Smooth muscle cell (in vitro differentiated cells): Measurements from ENCODE around the gene ADRM1. TPM values are rescaled to one million over a fixed set of nuclear protein-coding genes. Genes with fewer than 3 reads are reported as not detected.

Experiments
- DNase-seq: peaks from one replicate; lab custom pipeline; 2025; ENCODE audit not compliant: unreplicated experiment; lab: John Stamatoyannopoulos, UW
- H2AFZ ChIP-seq: fragments of 200-600 bp; sonication (generic); 2 replicates; pipeline ENCODE4 v1.6.0; 2016; ENCODE audit warnings: antibody characterized with exemption, low read depth, mild to moderate bottlenecking
- H3F3A ChIP-seq: fragments of 200-600 bp; sonication (generic); 2 replicates; pipeline ENCODE4 v1.6.0; 2017; ENCODE audit warnings: antibody characterized with exemption, low read depth
- H3K27ac ChIP-seq: fragments of 200-600 bp; sonication (generic); 2 replicates; pipeline ENCODE4 v1.5.1; 2016; ENCODE audit warnings: low read depth, mild to moderate bottlenecking
- H3K27me3 ChIP-seq: fragments of 200-600 bp; sonication (generic); 2 replicates; pipeline ENCODE4 v1.6.1; 2016; ENCODE audit warnings: low read depth, mild to moderate bottlenecking
- H3K36me3 ChIP-seq: fragments of 200-600 bp; sonication (generic); 2 replicates; pipeline ENCODE4 v1.5.1; 2016; ENCODE audit warnings: low read depth
- H3K4me1 ChIP-seq: fragments of 200-600 bp; sonication (generic); 2 replicates; pipeline ENCODE4 v1.5.1; 2016; ENCODE audit warnings: low read depth
- H3K4me2 ChIP-seq: fragments of 200-600 bp; sonication (generic); 2 replicates; pipeline ENCODE4 v1.6.0; 2016; ENCODE audit warnings: mild to moderate bottlenecking
- H3K4me3 ChIP-seq: fragments of 200-600 bp; sonication (generic); 2 replicates; pipeline ENCODE4 v1.5.1; 2016; ENCODE audit warnings: mild to moderate bottlenecking
- H3K79me2 ChIP-seq: fragments of 200-600 bp; sonication (generic); 2 replicates; pipeline ENCODE4 v1.6.0; 2016; ENCODE audit warnings: low read depth, mild to moderate bottlenecking
- H3K9ac ChIP-seq: fragments of 200-600 bp; sonication (generic); 2 replicates; pipeline ENCODE4 v1.6.0; 2016; ENCODE audit warnings: low read depth
- H3K9me3 ChIP-seq: fragments of 200-600 bp; sonication (generic); replicated peaks from 2 replicates; pipeline ENCODE4 v1.5.1; 2016; ENCODE audit warnings: low read depth
- H4K20me1 ChIP-seq: fragments of 200-600 bp; sonication (generic); 2 replicates; pipeline ENCODE4 v1.6.0; 2016; ENCODE audit warnings: low read depth
- WGBS: methylation state at CpG from one replicate; pipeline ENCODE4 v1.1.7; 2016; ENCODE audit warnings: low lambda C conversion rate; 5-methylcytosine and 5-hydroxymethylcytosine counted together
- polyA plus RNA-seq: library from polyadenylated mRNA; unstranded; fragments of >200 nt; fragmentation: Nextera tagmentation; extraction: Ambion mirVana; gene quantifications from 2 replicates; pipeline ENCODE4 v1.2.1, GENCODE V29; 2016
- total RNA-seq: library from RNA; depleted of rRNA; stranded (reverse); fragments of >200 nt; gene quantifications from 2 replicates; pipeline ENCODE4 v1.2.3, GENCODE V29; 2014
- TF ChIP-seq, protein P1 (sequence below): fragments of 200-600 bp; sonication (generic); IDR thresholded peaks from 2 replicates; pipeline ENCODE4 v1.5.1; 2017; ENCODE audit warnings: borderline replicate concordance, mild to moderate bottlenecking, antibody characterized with exemption; ENCODE audit not compliant: insufficient read depth, poor library complexity, severe bottlenecking

The ADRM1 gene
- total and polyA plus RNA-seq, 2 experiments from 2014 or later, result 101 to 121 TPM

DNA sequence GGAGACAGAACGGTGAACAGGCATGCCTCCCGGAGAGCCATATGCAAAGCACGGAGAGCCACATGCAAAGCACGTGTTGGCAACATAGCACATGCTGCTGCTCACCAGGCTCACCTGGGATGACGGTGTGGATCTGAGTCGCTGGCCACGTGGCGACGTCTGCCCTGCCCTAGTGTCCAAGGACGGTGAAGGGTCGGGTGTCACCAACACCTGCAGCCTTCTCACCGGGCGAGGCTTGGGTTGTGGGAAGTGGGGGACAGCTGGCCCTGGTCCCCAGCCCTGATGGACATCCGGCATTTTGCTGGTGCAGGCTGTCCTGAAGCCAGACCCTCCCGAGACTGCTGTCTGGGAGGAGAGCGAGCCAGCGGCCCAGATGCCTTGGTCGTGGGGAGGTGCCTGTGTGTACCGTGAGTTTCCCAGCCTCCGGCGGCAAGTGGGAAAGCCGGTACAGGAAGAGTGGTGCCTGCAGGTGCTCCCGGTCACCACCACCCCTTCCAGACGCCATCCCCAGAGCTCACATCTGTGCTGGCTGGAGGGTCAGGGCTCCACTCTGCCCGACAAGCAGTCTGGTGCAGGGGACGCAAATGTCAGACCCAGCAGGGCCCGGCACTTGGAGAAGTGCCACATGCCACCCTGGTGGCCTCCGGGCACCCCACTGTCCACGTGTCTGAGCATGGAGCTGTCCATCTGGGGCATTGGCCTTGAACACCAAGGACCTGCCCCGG, 5.9 kb upstream of the ADRM1 start:
- TF ChIP-seq, protein P1, sequence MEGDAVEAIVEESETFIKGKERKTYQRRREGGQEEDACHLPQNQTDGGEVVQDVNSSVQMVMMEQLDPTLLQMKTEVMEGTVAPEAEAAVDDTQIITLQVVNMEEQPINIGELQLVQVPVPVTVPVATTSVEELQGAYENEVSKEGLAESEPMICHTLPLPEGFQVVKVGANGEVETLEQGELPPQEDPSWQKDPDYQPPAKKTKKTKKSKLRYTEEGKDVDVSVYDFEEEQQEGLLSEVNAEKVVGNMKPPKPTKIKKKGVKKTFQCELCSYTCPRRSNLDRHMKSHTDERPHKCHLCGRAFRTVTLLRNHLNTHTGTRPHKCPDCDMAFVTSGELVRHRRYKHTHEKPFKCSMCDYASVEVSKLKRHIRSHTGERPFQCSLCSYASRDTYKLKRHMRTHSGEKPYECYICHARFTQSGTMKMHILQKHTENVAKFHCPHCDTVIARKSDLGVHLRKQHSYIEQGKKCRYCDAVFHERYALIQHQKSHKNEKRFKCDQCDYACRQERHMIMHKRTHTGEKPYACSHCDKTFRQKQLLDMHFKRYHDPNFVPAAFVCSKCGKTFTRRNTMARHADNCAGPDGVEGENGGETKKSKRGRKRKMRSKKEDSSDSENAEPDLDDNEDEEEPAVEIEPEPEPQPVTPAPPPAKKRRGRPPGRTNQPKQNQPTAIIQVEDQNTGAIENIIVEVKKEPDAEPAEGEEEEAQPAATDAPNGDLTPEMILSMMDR, result no peak
- no peaks in the 10 kb centered on the region for H4K20me1 ChIP-seq
- H3K27me3 ChIP-seq, result no peaks in the 10 kb centered on the region
- no peak overlapping the region for H3K27ac ChIP-seq
- 96% methylated on average over 30 of the region's 30 CpGs for whole genome bisulfite sequencing
- no peak overlapping the region for H3K9ac ChIP-seq
- no peak for DNase-seq
- no peaks in the 10 kb centered on the region for H3K4me1 ChIP-seq
- no peak overlapping the region for H2AFZ ChIP-seq
- peaks cover 5% of the 10 kb centered on the region for H3F3A ChIP-seq
- H3K4me3 ChIP-seq, result no peak overlapping the region
- no peaks in the 10 kb centered on the region for H3K79me2 ChIP-seq
- no peak overlapping the region for H3K4me2 ChIP-seq
- no peaks in the 10 kb centered on the region for H3K9me3 ChIP-seq
- H3K36me3 ChIP-seq, result no peaks in the 10 kb centered on the region

DNA sequence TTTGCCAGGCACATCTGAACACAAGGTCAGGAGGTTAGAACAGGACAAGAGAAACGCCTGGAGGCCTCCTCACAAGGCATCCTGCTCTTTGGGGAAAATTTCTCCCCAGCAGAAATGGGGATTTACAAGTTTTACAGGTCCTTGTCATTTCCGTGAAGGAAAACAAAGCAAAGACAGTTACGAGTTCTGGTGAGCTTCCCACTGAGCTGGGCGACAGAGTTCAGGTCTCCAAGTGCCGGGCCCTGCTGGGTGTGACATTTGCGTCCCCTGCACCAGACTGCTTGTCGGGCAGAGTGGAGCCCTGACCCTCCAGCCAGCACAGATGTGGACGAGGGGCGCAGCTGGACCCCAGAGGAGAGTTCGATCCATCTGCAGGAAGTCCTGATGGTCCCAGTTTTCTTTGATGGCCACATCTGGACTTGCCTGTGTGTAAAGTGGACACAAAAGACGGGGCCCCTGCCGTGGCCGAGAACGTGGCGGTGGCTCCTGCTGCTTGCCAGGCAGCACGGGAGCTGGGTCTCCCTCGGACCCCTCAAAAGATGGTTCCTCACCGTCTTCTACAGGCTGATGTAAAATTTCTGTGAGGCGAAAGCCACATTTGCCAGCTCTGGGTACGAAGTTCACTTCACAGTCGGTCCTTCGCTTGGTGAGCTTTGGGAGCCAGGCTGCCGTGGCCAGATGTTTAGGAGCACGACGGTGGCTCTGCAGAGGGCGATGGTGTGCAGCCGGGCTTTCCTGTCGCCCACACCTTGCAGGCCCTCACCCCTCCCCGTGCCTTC, 5.2 kb upstream of the ADRM1 start:
- Histone ChIP-seq H3F3A (peaks cover 8% of the 10 kb centered on the region), H3K4me3 (no peak overlapping the region), H3K27ac (no peak overlapping the region), H2AFZ (no peak overlapping the region), H4K20me1 (no peaks in the 10 kb centered on the region), H3K27me3 (no peaks in the 10 kb centered on the region), H3K4me2 (no peak overlapping the region), H3K9me3 (no peaks in the 10 kb centered on the region), H3K79me2 (no peaks in the 10 kb centered on the region), H3K4me1 (no peaks in the 10 kb centered on the region), H3K36me3 (no peaks in the 10 kb centered on the region), H3K9ac (no peak overlapping the region)
- no peak for DNase-seq
- TF ChIP-seq, protein P1, result no peak
- 92% methylated on average over 29 of the region's 29 CpGs for WGBS

DNA sequence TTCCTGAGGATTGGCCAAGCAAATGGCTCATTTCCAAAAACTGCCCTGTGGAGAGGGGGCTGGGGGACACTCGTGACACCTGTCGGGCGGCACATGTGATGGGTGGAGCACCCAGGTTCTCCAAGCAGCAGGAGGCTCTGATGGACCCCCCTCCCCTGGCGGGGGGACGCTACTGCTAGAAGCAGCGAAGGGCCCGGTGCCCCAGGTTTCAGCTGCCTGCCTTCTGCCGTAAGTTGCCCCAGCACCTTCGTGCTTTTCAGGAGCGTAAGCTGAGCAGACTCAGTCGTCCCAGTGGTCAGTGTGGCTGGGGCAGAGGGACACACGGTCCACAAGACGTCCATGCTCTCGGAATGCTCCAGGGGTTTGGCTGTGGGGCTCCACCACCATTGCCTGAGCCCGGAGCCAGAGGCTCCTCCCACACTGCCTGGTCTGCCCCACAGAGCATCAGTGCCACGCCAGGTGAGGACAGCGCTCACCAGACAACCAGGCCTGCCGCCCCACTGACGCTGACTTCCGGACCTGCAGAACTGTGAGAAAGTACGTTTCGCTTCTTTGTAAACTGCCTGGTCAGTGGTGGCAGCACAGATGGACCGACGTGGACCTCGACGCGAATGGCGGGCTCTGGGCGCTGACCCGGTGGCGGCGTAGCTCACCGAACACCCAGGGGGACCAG, 4.1 kb upstream of the ADRM1 start:
- H3K27me3 ChIP-seq, result no peaks in the 10 kb centered on the region
- H3K79me2 ChIP-seq, result peaks cover 9% of the 10 kb centered on the region
- H4K20me1 ChIP-seq, result peaks cover 5% of the 10 kb centered on the region
- H3K9me3 ChIP-seq, result no peaks in the 10 kb centered on the region
- H3F3A ChIP-seq, result peaks cover 11% of the 10 kb centered on the region
- H3K36me3 ChIP-seq, result no peaks in the 10 kb centered on the region
- H3K4me1 ChIP-seq, result peaks cover 3% of the 10 kb centered on the region
- H3K4me3 ChIP-seq, result no peak overlapping the region
- TF ChIP-seq, protein P1, result no peak
- no peak overlapping the region for H3K27ac ChIP-seq
- no peak overlapping the region for H3K4me2 ChIP-seq
- WGBS, result 96% methylated on average over 33 of the region's 33 CpGs
- no peak overlapping the region for H2AFZ ChIP-seq
- no peak overlapping the region for H3K9ac ChIP-seq
- DNase-seq, result no peak
